HuH-7.5 (cell line): ENCODE data around the gene HMGN3.

Experiments used
- DNase-seq: peaks from one replicate; pipeline ENCODE4 v3.0.0; 2011; ENCODE audit warnings: low spot score

The HMGN3 gene

DNA sequence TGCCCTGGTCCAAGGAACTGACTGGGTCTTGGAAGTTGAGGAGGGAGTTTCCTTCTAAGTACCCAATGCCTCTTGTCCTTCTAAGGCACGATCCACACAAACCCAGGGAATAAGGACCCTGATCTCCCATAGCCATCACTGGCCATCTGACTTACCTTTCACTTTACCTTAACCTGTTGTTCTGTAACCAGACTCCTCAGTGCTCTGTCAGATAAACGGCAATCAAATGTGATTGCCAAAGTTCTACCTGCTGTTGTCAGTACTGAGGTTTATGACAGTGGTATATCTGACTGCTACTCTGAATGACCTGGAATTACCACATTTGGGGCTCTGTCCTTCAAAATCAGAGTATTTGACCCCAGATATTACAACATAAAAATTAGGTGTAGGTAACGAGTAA, 49.8 kb downstream of the HMGN3 start:
- DNase-seq, result no peak

DNA sequence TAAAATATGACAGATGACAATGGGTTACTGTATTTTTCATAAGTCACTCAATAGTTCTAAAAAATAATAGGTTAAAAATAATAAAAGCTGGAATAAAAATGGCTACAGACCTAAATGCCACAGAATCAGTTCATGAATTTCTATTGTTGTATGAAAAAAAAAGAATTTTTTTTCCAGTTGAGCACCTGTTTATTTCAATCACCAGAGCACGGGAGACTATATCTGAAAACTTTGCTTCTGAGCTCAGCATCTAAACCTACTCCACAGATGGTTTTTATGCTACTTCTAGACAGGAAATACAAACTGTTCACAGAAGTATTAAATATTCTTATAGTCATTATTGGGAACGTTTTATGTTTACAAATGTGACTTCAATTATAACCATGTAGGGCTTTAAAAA, 50.4 kb downstream of the HMGN3 start:
- no peak for DNase-seq

DNA sequence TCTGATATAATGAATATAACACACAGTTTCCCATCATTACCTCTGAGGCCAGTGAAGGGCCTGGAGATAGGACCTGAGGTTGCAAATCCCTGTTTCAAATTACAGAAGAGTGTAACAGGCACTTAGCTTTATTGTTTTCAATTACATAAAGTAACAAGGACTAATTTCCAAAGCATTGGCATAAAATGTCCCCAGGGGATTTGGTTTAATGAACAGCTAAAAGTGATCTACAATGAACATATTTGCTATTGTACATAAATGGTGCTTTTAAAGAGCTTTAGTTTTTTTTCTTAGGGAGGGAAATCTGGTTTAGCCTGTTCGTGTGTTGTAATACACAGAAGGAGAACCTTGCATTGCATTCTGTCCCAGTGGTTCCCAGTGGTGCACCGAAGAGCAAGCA, 54.4 kb downstream of the HMGN3 start:
- DNase-seq, result no peak

DNA sequence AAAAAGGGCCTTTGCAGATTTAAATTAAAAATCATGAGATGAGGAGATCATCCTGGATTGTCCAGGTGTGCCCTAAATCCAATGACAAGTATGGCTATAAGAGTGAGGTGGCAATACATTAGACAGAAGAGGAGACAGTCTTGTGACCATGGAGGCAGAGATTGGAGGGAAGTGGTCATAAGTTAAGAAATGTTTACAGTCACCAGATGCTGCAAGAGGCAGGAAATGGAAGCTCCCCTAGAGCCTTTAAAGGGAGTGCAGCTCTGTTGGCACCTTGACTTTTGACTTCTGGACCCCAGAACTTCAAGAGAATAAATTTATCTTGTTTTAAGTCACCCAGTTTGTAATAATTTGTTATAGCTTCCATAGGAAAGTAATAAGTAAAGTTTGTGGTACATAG, 61.1 kb downstream of the HMGN3 start:
- DNase-seq, result no peak

DNA sequence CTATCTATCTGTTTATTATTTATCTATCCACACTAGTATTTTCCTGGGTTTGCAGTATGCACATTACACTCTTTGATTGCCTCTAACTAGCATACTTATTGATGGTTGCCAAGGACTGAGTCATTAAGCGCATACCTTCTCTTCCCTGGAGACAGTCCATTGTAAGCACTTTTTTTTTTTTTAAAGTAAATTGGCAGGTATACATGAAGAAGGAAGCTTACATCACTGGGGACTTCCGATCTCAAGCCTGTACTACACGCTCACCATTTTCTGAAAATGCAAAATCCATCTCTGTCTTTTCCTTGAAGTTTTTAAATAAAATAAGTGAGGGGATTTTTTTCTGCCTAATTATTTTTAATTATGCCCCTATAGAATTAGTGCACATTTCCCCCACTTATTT, 63.5 kb downstream of the HMGN3 start:
- DNase-seq, result no peak

DNA sequence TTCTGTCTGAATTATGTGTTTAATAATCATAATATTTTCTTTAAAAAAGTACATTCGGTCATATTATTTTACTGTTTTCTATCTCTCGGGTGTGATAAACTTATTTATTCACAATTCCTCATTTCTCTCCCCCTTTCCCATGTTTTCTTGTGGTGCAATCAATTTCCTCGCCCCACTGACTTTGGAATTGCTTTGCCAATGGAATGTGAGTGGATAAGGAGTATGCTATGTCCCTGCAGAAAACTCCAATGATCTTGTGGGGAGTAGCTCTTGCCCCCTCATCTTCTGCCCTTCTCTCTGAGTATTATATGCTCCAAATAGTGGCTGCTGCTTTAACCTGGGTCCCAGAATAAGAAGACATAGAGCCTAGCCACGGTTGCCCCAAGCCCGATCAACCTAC, 64.1 kb downstream of the HMGN3 start:
- DNase-seq, result no peak

DNA sequence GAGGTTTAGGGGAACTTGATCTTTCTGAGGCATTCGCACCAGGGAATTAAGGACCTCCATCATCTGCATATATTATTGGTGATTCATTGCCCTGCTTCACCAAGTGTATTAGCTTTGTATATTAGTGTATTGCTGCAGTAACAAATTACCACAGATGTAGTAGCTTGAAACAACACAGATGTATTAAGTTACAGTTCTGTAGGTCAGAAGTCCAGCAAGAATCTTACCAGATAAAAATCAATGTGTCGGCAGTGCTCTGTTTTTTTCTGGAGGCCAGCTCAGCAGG, 65.8 kb downstream of the HMGN3 start:
- no peak for DNase-seq

DNA sequence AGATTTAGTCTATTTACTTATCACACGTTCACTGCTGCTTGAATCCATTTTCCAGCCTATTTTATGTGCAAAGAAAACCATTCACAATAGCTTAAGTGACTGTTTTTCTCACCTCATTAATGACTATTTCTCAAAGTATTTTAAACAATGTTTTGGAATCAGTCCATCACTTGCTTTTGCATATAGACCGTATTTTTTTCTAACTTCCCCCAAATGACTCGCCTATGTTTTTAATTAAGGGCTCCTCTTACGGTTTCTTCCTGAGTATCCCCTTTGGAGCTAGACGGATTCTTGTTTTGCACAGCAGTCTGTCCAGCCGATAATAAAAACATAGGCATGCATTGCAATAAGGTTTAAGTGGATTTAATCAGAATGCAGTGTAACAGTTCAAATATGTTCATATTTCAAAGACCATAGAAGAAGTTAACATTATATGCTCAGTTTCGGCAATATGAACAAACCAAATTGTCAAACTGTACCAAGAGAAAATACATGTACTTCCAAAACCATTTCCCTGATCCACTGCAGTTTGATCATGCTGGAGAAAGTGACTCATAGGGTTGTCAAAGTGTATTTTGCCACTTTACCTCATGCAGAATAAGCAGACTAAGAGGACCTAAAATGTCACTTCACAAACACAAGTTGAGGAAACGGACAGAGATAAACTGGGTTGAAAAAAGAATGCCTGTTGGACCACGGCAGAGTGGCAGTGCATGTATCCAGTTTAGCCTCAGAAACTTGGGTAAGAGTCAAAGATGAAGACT, 66.4 kb downstream of the HMGN3 start:
- DNase-seq, result no peak

DNA sequence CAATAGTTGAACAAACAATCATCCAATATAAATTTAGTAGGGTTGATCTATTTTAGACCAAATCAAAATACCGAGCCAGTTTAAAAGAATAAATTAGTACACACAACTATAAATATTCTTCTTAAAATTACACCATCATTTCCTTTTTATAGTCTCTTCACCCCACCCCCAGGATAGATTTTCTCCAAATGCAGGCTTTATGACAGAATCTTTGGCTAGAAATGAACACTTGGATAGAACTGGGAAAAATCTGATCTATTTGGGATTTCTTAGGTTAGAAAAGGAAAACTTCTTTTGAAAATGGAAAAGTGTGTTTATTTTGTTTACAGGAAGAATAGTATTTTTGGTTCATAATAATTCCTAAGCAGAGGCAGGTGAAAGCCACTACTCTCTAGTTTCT, 74.6 kb downstream of the HMGN3 start:
- no peak for DNase-seq

DNA sequence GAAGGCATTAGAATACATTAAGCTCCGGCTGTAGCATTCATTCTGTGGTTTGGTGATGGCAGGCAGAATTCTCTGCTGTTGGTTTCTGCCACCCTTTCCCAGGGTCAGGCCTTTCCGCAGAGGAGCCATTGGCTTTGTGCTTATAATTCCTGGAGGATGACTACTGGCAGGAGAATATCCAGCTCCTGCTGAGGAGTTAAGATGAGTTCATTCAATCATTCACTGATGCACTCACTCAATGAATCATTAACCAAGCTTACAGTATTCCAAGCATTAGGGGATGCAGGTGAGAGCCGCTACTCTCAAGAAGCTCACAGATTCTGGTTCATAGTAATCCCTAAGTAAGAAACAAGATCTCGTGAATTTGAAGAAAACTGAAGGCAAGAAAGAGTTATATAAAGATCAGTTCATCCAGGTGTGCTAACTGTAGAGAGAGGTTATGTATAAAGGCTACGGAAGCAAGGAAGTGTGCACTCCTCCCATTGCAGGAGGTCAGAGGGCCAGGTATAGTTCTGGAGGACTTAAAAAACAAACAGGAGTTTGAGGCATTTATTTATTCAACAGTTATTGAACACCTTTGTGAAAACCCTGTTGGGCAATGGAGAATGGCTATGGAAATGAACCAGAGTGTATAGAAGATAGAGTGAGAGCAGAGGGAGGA, 75.5 kb downstream of the HMGN3 start:
- DNase-seq, result no peak

DNA sequence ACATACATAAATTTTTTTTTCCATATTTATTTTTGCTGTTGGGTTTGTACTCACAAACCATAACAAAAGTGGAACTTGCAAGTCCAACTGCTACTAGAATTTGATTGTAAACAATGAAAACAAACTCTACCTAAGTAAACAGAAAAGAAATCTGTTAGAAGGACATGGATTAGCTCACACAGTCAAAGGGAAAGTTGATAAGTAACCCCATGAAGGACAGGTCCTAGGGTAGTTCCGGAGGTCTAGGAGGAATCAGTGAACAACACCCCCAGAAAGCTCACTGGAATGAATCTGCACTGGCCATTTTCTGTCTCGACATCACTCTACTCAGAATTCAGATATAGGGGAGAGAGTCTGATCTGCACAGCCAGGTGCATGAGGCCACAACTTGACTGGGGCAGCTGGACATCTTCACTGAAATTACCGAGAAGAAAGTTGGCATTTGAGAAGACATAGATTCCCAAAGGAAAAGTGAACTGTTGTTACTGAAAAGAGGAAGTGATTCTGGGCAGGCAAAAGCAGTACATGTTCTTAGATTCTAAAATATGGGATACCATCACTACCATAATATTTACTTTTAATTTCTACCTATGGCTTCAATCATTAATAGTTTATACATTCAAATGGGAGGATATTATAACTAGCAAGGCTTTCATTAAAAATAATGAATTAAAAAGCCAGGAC, 76.4 kb downstream of the HMGN3 start:
- no peak for DNase-seq

DNA sequence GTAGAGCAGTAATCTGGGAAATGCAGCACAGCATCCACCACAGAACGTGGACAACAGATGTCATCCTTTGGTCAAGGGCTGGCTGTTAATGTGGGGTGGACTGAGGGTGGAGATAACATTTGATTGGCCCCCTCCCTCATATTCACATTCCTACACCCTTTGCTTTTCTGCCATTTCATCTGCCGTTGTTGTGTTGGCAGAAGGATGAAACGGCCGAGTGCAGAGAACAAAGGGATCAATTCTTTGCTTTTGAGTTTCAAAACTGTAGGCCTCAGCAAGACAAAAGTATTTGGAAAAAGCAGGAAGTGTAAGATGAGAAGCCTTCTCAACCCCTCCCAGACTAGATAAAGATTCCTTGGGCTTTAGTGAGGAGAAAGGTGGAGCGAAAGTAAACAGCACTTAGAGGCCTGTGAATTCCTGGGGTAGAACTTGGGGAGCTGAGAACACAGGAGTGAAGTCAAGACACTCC, 82.2 kb downstream of the HMGN3 start:
- DNase-seq, result no peak
